Tibial nerve (tissue), 3 donors: ENCODE data around the gene RASEF.

ENCODE experiments used
- POLR2A ChIP-seq, 2 donors: fragments of 450-650 bp; IDR thresholded peaks; one replicate each; pipeline ENCODE4 v1.6.1; 2017; ENCODE audit warnings: antibody characterized with exemption in 2 of 2, mild to moderate bottlenecking in 2 of 2, moderate library complexity in 2 of 2
- TF ChIP-seq, protein P1 (sequence below), 5 experiments: fragments of 200-600 bp in 3 of 5; fragments of 450-650 bp in 2 of 5; sonication (generic) in 3 of 5; IDR thresholded peaks; one replicate each; pipeline ENCODE4 v1.5.1; 2016 to 2019; ENCODE audit warnings: antibody characterized with exemption in 5 of 5, mild to moderate bottlenecking in 3 of 5, moderate library complexity in 2 of 5

GRCh38 chr9:83062651-83063527 is at the start of gene RASEF:
- no peak for TF ChIP-seq POLR2A (IDR thresholded peaks at IDR 0.05)
- TF ChIP-seq, protein P1, sequence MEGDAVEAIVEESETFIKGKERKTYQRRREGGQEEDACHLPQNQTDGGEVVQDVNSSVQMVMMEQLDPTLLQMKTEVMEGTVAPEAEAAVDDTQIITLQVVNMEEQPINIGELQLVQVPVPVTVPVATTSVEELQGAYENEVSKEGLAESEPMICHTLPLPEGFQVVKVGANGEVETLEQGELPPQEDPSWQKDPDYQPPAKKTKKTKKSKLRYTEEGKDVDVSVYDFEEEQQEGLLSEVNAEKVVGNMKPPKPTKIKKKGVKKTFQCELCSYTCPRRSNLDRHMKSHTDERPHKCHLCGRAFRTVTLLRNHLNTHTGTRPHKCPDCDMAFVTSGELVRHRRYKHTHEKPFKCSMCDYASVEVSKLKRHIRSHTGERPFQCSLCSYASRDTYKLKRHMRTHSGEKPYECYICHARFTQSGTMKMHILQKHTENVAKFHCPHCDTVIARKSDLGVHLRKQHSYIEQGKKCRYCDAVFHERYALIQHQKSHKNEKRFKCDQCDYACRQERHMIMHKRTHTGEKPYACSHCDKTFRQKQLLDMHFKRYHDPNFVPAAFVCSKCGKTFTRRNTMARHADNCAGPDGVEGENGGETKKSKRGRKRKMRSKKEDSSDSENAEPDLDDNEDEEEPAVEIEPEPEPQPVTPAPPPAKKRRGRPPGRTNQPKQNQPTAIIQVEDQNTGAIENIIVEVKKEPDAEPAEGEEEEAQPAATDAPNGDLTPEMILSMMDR (IDR thresholded peaks at IDR 0.05), result no peak
